Activated naive CD8-positive, alpha-beta T cell treated with anti-CD3 and anti-CD28 coated beads, Interleukin-2, amount 10 ng/mL, durations not matched to agents 7 days and 5 days (primary cell): ENCODE results near the gene NCF4. TPM values are rescaled to one million over a fixed set of nuclear protein-coding genes. Genes with fewer than 3 reads are reported as not detected.
A peak's percentile ranks its signal among the peaks of the same experiment; 100 is the strongest.

Experiments used
- ATAC-seq: fragments of 150-1000 bp; cut with Tn5 transposase; one replicate; pipeline ENCODE4 v1.10.0; 2021; ENCODE audit warnings: low read depth, moderate library complexity
- POLR2A ChIA-PET: fragments of 350-600 bp; sonication (Branson Sonifier 250); formaldehyde crosslinking; loops from one replicate; lab custom pipeline; 2021; ENCODE audit warnings: antibody characterized with exemption; lab: Charles Lee
- DNase-seq: peaks from one replicate; pipeline ENCODE4 v3.0.0; 2021
- H3K27ac Mint-ChIP-seq: one replicate; pipeline ENCODE4 v1.8.0; 2022; ENCODE audit warnings: mild to moderate bottlenecking, mixed read lengths
- H3K27me3 Mint-ChIP-seq: one replicate; pipeline ENCODE4 v1.8.0; 2022; ENCODE audit warnings: mild to moderate bottlenecking, moderate library complexity, mixed read lengths
- H3K36me3 Mint-ChIP-seq: one replicate; pipeline ENCODE4 v1.8.0; 2021; ENCODE audit warnings: mild to moderate bottlenecking, mixed read lengths
- H3K4me1 Mint-ChIP-seq: one replicate; pipeline ENCODE4 v1.8.0; 2021; ENCODE audit warnings: mixed read lengths
- H3K4me3 Mint-ChIP-seq: one replicate; pipeline ENCODE4 v1.8.0; 2022; ENCODE audit warnings: mild to moderate bottlenecking, moderate library complexity, mixed read lengths
- H3K9me3 Mint-ChIP-seq: one replicate; pipeline ENCODE4 v1.8.0; 2021; ENCODE audit warnings: mixed read lengths
- total RNA-seq, 2 experiments: library from RNA; stranded (reverse); gene quantifications; one replicate each; pipeline ENCODE4 v1.2.3, GENCODE V29; 2021

The NCF4 gene
- total RNA-seq, 2 experiments from 2014 or later: 31.0 to 35.3 TPM

DNA sequence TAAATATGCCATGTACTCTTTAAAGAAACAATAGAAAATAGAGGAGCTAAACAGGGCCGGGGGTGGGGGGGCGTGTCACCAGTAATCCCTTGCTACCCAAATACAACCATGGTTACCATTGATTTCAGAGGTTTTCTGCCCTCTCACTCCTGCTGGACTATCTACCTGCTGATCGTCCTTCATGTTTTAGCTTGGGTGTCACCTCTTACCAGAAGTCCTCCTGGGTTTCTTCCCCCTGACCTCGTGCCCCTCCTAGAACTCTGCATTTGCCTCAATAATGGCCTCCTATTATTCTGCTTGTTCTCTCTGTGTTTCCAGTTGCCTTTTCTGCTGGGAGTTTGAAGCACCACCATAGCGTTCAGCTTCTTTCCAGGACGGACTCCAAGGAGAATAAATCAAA, 34.5 kb upstream of the NCF4 start:
- Mint-ChIP-seq H3K36me3 (no peaks in the 10 kb centered on the region), H3K9me3 (no peaks in the 10 kb centered on the region), H3K4me3 (no peak overlapping the region), H3K4me1 (peaks cover 30% of the 10 kb centered on the region), H3K27ac (no peak overlapping the region), H3K27me3 (peaks cover 32% of the 10 kb centered on the region)
- DNase-seq: no peak
- ATAC-seq: no peak
- POLR2A ChIA-PET: no interaction called here

DNA sequence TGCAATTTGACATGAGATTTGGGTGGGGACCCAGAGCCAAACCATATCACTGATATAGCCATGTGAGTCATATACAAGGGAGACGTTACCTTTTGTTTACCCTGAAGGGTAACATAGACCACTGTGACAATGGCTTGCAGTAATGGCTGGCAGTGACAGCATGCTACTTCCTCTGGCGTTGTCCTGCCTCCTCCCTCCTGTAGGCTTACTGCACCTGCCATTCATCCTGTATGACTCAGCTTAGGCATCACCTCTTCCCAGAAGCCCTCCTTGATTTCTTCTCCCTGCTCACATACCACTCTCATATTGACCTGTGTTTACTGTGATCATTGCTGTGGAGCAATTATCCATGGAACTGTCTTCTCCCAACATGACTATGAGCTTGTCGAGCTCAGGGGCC, 32.0 kb upstream of the NCF4 start:
- ATAC-seq (peak; percentile 49), DNase-seq (no peak)
- POLR2A ChIA-PET: no interaction called here
- Mint-ChIP-seq H3K4me3 (no peak overlapping the region), H3K9me3 (no peaks in the 10 kb centered on the region), H3K27me3 (peaks cover 43% of the 10 kb centered on the region), H3K27ac (no peak overlapping the region), H3K4me1 (peaks cover 33% of the 10 kb centered on the region), H3K36me3 (no peaks in the 10 kb centered on the region)

DNA sequence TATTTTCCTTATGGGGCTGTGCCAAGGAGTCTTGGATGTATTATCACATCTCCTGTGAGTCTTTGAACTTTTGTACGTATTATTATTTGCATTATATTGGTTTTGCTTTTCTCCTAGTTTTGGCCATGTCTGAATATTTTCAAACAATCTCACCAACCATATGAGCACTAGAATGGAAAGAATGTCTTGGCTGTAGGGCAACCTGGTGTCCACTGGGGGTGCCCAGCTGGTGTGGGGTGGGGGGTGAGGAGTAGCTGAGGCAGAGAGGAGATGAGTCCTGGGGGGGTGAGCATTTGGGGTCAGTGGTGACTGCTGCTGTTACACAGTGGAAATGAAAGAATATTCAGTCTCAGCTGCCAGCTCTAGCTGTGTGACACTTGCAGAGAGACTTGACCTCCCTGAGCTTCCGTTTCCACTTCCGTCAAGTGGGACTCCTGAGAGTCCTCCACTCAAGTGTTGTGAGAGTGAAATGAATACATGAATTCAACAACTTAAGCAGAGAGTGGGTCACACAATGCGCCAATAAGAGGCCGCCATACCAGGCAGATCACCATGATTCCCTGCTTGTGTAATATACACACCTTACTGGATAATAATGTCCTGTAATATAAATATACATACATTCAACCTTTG, 31.3 kb upstream of the NCF4 start:
- POLR2A ChIA-PET: no interaction called here
- H3K4me1 Mint-ChIP-seq: peaks cover 33% of the 10 kb centered on the region

DNA sequence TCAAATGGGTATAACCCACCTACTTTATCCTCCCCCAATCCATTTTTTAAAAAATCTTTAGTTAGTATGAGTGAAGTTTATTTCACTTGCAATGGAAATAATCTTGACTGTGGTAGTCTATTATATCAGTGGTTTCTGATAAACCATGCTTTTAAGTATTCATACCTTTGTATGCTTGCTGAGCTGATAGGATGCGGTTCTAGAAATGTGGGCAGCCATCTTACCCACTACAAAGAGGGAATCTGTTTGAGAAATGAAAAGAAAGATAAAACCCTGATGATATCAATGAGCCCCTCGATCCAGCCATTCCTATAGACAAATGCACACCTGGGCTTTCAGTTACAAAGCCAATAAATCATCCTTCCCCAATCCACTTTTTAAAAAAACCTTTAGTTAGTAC, 30.2 kb upstream of the NCF4 start:
- peaks cover 41% of the 10 kb centered on the region for H3K27me3 Mint-ChIP-seq
- peak overlapping the region; percentile 29 for H3K4me3 Mint-ChIP-seq
- H3K9me3 Mint-ChIP-seq: peaks cover 2% of the 10 kb centered on the region
- POLR2A ChIA-PET: interaction anchor here (1.0 to 1.4 kb wide), 2 partner anchors 54 to 360 kb away, joined by 3 read pairs; partner anchors contain the start of gene IFT27
- no peak overlapping the region for H3K27ac Mint-ChIP-seq
- no peak for DNase-seq
- peak; percentile 70 for ATAC-seq
- peaks cover 30% of the 10 kb centered on the region for H3K4me1 Mint-ChIP-seq
- H3K36me3 Mint-ChIP-seq: no peaks in the 10 kb centered on the region

More for the DNA sequence above, 31.3 kb upstream of the NCF4 start:
- Mint-ChIP-seq H3K4me3 (no peak overlapping the region), H3K27me3 (peaks cover 45% of the 10 kb centered on the region), H3K36me3 (no peaks in the 10 kb centered on the region), H3K27ac (peak overlapping the region; percentile 17), H3K9me3 (peaks cover 2% of the 10 kb centered on the region)
- peak; percentile 11 for ATAC-seq
- no peak for DNase-seq

DNA sequence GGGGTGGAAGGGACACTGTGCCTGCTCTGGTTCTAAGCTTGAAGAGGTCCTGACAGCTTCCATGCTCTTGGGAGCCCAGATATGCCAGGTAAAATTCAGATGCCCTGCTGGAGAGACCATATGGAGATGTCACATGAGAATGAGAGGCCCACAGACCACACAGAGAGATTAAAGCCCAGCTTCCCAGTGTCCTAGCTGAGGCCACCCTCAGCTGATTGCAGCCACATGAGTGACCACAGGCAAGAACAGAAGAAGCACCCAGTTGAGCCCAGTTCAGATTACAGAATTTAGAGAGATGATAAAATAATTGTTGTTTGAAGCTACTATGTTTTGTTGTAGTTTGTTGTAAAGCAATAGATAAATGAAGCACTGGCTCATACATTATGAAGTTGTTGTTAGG, 29.6 kb upstream of the NCF4 start:
- Mint-ChIP-seq H3K36me3 (no peaks in the 10 kb centered on the region), H3K27me3 (peaks cover 45% of the 10 kb centered on the region), H3K9me3 (peaks cover 2% of the 10 kb centered on the region), H3K4me3 (peak overlapping the region; percentile 29), H3K27ac (no peak overlapping the region), H3K4me1 (peaks cover 30% of the 10 kb centered on the region)
- no peak for ATAC-seq
- POLR2A ChIA-PET: interaction anchor here (1.0 to 1.4 kb wide), 2 partner anchors 55 to 361 kb away, joined by 3 read pairs; partner anchors contain the start of gene IFT27
- DNase-seq: no peak

DNA sequence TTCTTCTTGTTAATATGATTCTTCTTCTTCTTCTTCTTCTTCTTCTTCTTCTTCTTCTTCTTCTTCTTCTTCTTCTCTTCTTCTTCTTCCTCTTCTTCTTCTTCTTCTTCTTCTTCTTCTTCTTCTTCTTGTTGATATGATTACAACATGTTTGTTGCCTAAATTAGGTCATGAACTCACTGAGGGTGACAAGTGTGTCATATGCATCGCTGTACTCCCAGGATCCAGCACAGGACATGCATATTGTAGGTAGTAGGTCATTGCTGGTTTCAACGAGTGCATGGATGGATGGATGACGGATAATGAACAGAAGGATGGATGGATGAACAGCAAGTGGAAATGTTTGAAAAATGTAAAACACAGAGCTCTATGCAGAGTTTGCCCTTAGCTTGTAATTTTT, 29.1 kb upstream of the NCF4 start:
- Mint-ChIP-seq H3K4me3 (no peak overlapping the region), H3K9me3 (peaks cover 2% of the 10 kb centered on the region), H3K4me1 (peaks cover 30% of the 10 kb centered on the region), H3K27ac (no peak overlapping the region), H3K27me3 (peaks cover 45% of the 10 kb centered on the region), H3K36me3 (no peaks in the 10 kb centered on the region)
- DNase-seq (no peak), ATAC-seq (no peak)
- POLR2A ChIA-PET: interaction anchor here (1.0 to 1.4 kb wide), 2 partner anchors 56 to 361 kb away, joined by 3 read pairs; partner anchors contain the start of gene IFT27

DNA sequence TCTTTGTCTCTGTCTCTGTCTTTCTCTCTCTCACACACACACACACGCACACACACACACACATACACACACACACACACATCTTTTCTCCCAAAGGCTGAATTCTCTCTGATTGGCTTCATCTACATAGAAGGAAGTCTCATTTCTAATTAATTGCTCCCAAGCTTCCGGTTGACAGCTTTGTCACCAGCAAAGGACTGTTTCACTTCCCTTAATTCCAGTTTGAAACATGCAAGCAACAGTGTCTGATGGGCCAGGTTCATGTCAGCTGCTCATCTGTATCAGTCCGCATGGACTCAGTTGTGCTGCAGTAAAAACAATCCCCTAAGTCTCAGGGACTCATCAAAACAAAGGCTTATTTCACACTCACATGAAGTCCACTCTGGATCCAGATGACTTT, 27.7 kb upstream of the NCF4 start:
- no peak for DNase-seq
- peaks cover 50% of the 10 kb centered on the region for H3K27me3 Mint-ChIP-seq
- H3K9me3 Mint-ChIP-seq: peaks cover 6% of the 10 kb centered on the region
- POLR2A ChIA-PET: no interaction called here
- H3K36me3 Mint-ChIP-seq: peaks cover 3% of the 10 kb centered on the region
- H3K27ac Mint-ChIP-seq: no peak overlapping the region
- H3K4me3 Mint-ChIP-seq: no peak overlapping the region
- no peak for ATAC-seq
- peaks cover 26% of the 10 kb centered on the region for H3K4me1 Mint-ChIP-seq

DNA sequence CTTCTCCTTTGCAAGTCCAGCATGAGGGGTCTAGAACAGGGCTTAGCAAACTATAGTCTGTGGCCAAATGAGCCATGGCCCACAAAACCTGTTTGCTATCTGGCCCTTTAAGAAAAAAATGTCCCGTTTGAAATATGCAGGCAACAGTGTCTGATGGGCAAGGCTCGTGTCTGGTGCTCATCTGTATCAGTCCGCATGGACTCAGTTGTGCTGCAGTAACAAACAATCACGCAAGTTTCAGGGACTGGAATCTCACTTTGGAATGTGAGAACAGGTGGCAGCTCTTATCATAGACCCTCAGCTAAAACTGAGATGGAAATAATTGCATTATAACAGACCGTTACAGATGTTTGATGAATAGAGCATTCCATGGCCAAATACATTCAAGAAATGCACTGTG, 24.9 kb upstream of the NCF4 start:
- Mint-ChIP-seq H3K4me3 (no peak overlapping the region), H3K27ac (no peak overlapping the region), H3K27me3 (peaks cover 41% of the 10 kb centered on the region), H3K4me1 (peaks cover 6% of the 10 kb centered on the region), H3K9me3 (peaks cover 12% of the 10 kb centered on the region), H3K36me3 (peaks cover 5% of the 10 kb centered on the region)
- ATAC-seq: no peak
- no peak for DNase-seq
- POLR2A ChIA-PET: no interaction called here

DNA sequence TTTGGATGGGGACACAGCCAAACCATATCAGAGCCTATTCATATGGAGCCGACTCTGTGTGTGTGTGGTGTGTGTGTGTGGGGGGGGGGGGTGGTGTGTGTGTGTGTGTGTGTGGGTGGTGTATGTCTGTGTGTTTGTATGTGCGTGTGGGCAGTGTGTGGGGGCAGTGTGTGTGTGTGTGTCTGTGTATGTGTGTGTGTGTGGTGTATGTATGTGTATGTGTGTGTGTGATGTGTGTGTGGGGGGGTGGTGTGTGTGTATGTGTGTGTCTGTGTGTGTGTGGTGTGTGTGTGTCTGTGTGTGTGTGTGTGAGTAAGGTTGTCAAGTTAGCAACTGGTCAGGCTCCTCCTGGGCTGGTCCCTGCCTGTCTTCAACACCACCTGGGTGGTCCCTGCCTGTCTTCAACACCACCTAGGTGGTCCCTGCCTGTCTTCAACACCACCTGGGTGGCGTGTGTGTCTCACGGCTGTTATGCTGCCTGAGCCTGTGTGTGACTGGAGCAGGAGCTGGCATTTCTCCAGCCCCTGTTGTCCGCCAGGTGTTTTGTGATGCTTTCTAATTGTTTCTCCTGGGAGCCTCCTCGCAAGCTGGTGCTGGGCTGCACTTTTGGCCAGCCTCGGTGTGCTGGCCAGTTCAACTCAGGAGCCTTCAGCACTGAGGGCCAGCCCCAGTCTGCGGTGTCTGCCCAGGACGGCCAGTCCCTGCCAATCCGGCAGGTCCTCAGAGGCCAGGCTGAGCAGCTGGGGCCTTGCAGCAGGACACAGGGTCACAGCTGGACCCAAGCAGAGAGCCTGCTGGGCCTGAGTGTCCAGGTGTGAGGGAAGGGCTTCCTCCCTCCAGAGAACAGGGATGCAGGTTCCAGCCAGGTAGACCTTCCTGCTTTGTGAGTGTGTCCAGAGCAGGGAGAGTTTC, 22.4 kb upstream of the NCF4 start:
- no peak for ATAC-seq

DNA sequence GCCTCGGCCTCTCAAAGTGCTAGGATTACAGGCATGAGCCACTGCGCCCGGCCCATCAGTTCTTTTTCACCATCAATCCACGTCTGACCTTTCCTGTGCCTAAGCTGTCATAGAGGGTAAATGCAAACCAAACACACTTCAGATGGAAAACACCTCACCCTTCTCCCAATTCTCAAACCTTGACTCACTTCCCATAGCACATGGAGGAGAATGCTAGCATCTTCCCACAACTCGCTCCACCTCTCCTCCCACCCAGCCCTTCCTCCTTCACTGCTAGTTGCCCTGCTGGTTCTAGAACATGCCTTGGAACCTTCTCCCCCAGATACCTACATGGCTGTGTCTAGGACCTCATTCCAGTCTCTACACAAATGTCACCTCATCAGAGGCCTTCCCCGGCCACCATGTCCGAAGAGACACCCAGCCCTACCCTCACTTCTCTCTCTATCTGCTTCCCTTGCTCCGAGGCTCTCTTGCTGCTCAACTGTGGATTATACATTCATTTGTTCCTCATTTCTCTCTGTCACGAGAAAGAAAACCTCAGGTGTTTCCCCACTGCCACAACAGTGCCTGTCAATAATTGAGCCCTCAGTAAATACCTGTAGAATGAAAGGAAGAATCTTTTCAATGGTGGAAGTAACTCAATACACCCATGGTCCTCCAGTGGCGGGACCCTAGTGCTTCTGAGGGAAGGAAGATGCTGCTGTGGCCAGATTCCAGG, 21.3 kb upstream of the NCF4 start:
- Mint-ChIP-seq H3K27me3 (peaks cover 46% of the 10 kb centered on the region), H3K9me3 (peaks cover 10% of the 10 kb centered on the region), H3K36me3 (peaks cover 5% of the 10 kb centered on the region), H3K4me3 (no peak overlapping the region), H3K4me1 (no peaks in the 10 kb centered on the region), H3K27ac (no peak overlapping the region)
- no peak for ATAC-seq
- no peak for DNase-seq
- POLR2A ChIA-PET: no interaction called here

More for the DNA sequence above, 22.4 kb upstream of the NCF4 start:
- peaks cover 41% of the 10 kb centered on the region for H3K27me3 Mint-ChIP-seq
- H3K4me1 Mint-ChIP-seq: no peaks in the 10 kb centered on the region
- H3K27ac Mint-ChIP-seq: no peak overlapping the region
- H3K36me3 Mint-ChIP-seq: peaks cover 5% of the 10 kb centered on the region
- POLR2A ChIA-PET: no interaction called here
- peaks cover 12% of the 10 kb centered on the region for H3K9me3 Mint-ChIP-seq
- H3K4me3 Mint-ChIP-seq: no peak overlapping the region
- DNase-seq: no peak

DNA sequence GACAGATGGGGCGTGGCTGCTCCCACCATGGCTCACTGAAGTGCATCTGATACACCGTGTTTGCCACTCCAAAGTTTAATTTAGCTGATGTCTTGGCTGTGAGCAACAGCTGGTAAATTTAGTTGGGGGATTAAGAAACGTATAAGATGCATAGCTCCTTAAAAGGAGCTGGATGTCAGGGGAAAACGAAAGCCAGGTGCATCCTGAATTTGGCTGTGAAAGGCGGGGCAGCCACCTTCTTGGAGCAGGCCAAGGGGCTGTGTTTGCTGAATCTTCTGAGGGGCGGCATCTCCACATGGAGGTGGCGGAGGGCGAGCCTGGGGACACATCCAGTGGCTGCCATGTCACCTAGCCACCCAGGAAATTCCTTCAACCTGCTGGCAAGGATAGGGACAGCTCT, 20.7 kb upstream of the NCF4 start:
- H3K36me3 Mint-ChIP-seq: peaks cover 5% of the 10 kb centered on the region
- H3K27me3 Mint-ChIP-seq: peaks cover 52% of the 10 kb centered on the region
- DNase-seq: no peak
- H3K4me3 Mint-ChIP-seq: no peak overlapping the region
- H3K4me1 Mint-ChIP-seq: no peaks in the 10 kb centered on the region
- peaks cover 10% of the 10 kb centered on the region for H3K9me3 Mint-ChIP-seq
- POLR2A ChIA-PET: no interaction called here
- no peak overlapping the region for H3K27ac Mint-ChIP-seq
- no peak for ATAC-seq

DNA sequence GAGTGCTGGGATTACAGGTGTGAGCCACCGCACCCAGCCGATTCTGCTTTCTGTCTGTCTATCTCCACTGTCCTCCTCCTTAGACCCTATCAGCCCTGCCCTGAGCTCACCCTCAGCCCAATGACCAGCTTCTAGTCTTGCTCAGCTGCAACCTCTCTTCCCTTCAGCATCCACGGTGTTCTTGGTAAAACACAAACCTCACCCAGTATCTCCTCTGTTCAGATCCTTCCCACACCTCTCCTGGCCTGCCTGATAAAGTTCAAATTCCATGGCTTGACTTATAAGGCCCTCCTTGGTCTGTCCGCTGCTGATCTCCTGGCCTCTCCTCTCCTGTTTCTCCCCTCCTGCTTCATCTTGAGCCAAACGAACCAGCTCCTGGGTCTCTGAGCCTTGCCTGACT, 14.5 kb upstream of the NCF4 start:
- Mint-ChIP-seq H3K4me3 (no peak overlapping the region), H3K9me3 (no peaks in the 10 kb centered on the region), H3K27me3 (peaks cover 47% of the 10 kb centered on the region), H3K27ac (no peak overlapping the region), H3K4me1 (no peaks in the 10 kb centered on the region), H3K36me3 (no peaks in the 10 kb centered on the region)
- DNase-seq (no peak), ATAC-seq (no peak)
- POLR2A ChIA-PET: no interaction called here

DNA sequence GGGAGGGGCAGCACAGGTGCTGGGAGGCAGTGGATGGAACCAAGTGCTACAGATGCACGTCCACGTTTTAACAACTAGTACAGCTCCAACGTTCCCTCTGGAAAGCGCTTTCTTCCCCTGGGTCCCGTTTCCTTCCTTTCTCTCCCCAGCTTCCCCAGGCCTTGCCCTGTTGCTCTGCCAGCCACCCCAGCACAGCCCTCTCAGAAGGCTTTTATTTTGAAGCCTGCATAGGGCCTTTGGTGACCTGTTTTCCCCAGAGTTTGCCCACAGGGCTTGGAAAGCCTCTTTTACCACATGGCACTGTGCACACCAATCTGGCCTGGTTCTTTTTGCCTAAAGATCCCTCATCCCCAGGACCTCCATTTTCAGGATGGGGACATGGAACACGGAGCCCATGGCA, 13.9 kb upstream of the NCF4 start:
- H3K9me3 Mint-ChIP-seq: no peaks in the 10 kb centered on the region
- ATAC-seq: no peak
- POLR2A ChIA-PET: no interaction called here
- H3K27ac Mint-ChIP-seq: no peak overlapping the region
- no peak overlapping the region for H3K4me3 Mint-ChIP-seq
- H3K27me3 Mint-ChIP-seq: peaks cover 41% of the 10 kb centered on the region
- H3K4me1 Mint-ChIP-seq: no peaks in the 10 kb centered on the region
- no peaks in the 10 kb centered on the region for H3K36me3 Mint-ChIP-seq
- DNase-seq: no peak
